Measurements from ENCODE around the gene ACACB. TPM values are rescaled to one million over a fixed set of nuclear protein-coding genes. Genes with fewer than 3 reads are reported as not detected.

The ACACB gene
- total RNA-seq, 1 donor from 2014 or later: 22.7 TPM

DNA sequence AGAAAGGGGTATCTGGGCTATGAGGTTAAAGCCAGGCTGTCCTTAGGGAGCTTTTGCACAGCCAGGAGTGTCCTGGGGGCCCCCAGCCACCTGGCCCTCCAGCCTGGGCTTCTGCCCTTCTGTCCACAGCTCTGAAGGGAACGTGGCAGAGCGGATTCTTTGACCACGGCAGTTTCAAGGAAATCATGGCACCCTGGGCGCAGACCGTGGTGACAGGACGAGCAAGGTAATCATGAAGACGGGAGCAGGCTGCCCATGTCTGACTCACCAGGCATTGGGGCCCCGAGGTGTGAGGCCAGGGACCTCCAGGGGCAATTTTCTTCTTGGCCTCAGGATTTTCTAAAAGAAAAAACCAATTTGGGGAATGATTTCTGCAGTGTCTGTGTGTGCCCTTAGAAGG, 139.6 kb downstream of the ACACB start:
- H3K36me3 Mint-ChIP-seq: peaks cover 14% of the 10 kb centered on the region
- H3K9me3 Mint-ChIP-seq: no peaks in the 10 kb centered on the region
- TF ChIP-seq, protein P1, sequence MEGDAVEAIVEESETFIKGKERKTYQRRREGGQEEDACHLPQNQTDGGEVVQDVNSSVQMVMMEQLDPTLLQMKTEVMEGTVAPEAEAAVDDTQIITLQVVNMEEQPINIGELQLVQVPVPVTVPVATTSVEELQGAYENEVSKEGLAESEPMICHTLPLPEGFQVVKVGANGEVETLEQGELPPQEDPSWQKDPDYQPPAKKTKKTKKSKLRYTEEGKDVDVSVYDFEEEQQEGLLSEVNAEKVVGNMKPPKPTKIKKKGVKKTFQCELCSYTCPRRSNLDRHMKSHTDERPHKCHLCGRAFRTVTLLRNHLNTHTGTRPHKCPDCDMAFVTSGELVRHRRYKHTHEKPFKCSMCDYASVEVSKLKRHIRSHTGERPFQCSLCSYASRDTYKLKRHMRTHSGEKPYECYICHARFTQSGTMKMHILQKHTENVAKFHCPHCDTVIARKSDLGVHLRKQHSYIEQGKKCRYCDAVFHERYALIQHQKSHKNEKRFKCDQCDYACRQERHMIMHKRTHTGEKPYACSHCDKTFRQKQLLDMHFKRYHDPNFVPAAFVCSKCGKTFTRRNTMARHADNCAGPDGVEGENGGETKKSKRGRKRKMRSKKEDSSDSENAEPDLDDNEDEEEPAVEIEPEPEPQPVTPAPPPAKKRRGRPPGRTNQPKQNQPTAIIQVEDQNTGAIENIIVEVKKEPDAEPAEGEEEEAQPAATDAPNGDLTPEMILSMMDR (conservative IDR thresholded peaks at IDR 0.05): no peak
- no peak overlapping the region for H3K27ac Mint-ChIP-seq
- no peaks in the 10 kb centered on the region for H3K4me1 Mint-ChIP-seq (ENCODE audit: unreplicated experiment)
- H3K27me3 Mint-ChIP-seq: no peaks in the 10 kb centered on the region
- no peak overlapping the region for H3K4me3 Mint-ChIP-seq
- no peak for DNase-seq (ENCODE audit: extremely low spot score, unreplicated experiment)

DNA sequence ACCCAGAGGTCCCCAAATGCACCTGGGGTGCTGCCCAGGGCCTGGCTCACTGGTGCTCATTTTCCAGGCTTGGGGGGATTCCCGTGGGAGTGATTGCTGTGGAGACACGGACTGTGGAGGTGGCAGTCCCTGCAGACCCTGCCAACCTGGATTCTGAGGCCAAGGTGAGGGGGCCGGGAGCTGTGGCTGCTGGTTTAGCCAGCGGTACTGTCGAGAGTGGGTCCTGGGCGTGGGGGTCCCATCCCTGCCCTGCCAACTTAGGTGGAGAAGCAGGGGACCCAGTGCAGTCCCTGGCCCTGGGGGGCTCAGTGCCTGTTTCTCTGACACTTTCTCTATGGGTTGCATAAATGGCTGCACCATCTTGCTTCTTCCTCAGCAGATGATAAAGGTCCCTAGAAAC, 141.8 kb downstream of the ACACB start:
- no peaks in the 10 kb centered on the region for H3K9me3 Mint-ChIP-seq

DNA sequence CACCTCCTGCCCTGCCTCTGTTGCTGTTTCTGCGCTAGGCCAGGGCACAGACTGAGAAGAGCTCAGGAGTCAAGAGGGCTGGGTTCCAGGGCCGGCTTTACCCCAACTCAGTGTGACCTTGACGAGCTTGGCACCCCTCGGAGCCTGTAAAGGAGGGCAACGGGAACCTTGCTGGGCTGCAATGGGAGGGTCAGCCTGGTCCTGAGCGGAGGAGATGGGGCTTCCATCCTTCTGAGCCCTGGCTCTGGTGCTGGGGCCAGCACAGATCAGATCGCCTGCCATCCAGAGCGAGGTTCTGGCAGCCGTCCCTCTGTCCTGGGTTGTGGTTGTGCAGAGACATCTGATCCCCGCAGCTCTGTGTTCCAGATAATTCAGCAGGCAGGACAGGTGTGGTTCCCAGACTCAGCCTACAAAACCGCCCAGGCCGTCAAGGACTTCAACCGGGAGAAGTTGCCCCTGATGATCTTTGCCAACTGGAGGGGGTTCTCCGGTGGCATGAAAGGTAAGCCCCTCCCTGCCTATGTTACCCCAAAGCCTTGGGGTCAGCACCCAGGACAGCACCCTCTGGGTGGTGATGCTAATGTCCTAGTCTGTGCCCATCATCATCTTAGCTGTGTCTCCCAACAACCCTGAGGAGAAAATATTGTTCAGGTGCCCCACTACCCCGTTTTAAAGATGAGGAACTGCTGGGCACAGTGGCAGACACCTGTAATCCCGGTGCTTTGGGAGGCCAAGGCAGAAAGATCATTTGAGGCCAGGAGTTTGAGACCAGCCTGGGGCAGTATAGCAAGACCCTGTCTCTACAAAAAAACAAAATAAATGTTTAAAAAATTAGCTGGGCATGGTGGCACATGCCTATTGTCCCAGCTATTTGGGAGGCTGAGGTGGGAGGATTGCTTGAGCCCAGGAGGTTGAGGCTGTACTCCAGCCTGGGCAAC, 142.5 kb downstream of the ACACB start:
- TF ChIP-seq, protein P1 (conservative IDR thresholded peaks at IDR 0.05): no peak
- H3K27me3 Mint-ChIP-seq: no peaks in the 10 kb centered on the region

More for the DNA sequence above, 141.8 kb downstream of the ACACB start:
- H3K36me3 Mint-ChIP-seq: peaks cover 16% of the 10 kb centered on the region
- no peak for DNase-seq (ENCODE audit: extremely low spot score, unreplicated experiment)
- H3K4me1 Mint-ChIP-seq (ENCODE audit: unreplicated experiment): no peaks in the 10 kb centered on the region
- no peaks in the 10 kb centered on the region for H3K27me3 Mint-ChIP-seq
- TF ChIP-seq, protein P1 (conservative IDR thresholded peaks at IDR 0.05): no peak
- H3K4me3 Mint-ChIP-seq: no peak overlapping the region
- H3K27ac Mint-ChIP-seq: no peak overlapping the region

DNA sequence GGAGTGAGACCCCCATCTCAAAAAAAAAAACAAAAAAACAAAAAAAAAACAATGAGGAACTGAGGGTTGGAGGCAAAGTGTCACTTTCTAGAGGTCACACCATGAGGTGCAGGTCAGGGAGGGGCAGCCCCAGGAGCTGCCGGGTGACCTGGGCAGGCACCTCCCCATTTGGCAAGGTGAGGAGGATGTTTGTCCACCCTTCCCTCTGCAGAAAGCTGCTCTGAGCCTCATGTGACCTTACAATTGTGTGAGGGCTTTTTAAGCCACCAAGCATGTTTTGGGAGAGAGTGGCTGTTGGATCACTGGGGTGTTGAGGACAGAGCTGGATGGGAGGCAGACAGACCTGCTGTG, 143.1 kb downstream of the ACACB start:
- TF ChIP-seq, protein P1 (conservative IDR thresholded peaks at IDR 0.05): no peak

More for the DNA sequence above, 142.5 kb downstream of the ACACB start:
- Mint-ChIP-seq H3K9me3 (peaks cover 4% of the 10 kb centered on the region), H3K27ac (no peak overlapping the region), H3K4me3 (no peak overlapping the region), H3K36me3 (peaks cover 17% of the 10 kb centered on the region), H3K4me1 (ENCODE audit: unreplicated experiment) (no peaks in the 10 kb centered on the region)
- no peak for DNase-seq (ENCODE audit: extremely low spot score, unreplicated experiment)

DNA sequence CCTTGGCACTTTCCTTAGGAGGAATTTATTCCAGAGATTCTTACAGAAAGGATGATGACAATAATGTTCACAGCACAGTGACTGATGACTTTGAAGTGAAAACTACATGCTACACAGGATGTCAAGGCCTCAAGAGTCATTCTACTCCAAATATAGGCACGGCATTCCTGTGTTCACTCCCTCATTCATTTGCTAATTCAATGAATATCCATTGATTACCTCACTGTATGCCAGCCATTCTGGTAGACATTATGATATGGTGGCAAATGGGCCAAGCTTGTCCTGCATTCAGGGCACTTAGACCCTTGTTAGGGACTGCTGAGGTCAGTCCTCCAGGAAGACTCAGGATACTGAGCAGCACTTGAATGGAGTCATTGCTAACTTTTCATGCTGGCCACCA, 144.7 kb downstream of the ACACB start:
- DNase-seq (ENCODE audit: extremely low spot score, unreplicated experiment): no peak
- H3K4me3 Mint-ChIP-seq: no peak overlapping the region
- H3K4me1 Mint-ChIP-seq (ENCODE audit: unreplicated experiment): no peaks in the 10 kb centered on the region
- H3K36me3 Mint-ChIP-seq: peaks cover 13% of the 10 kb centered on the region
- H3K27ac Mint-ChIP-seq: no peak overlapping the region
- H3K9me3 Mint-ChIP-seq: peaks cover 4% of the 10 kb centered on the region
- TF ChIP-seq, protein P1 (conservative IDR thresholded peaks at IDR 0.05): no peak
- H3K27me3 Mint-ChIP-seq: no peaks in the 10 kb centered on the region

More for the DNA sequence above, 143.1 kb downstream of the ACACB start:
- no peak for DNase-seq (ENCODE audit: extremely low spot score, unreplicated experiment)
- H3K4me3 Mint-ChIP-seq: no peak overlapping the region
- H3K36me3 Mint-ChIP-seq: peaks cover 19% of the 10 kb centered on the region
- no peak overlapping the region for H3K27ac Mint-ChIP-seq
- H3K4me1 Mint-ChIP-seq (ENCODE audit: unreplicated experiment): no peaks in the 10 kb centered on the region
- no peaks in the 10 kb centered on the region for H3K27me3 Mint-ChIP-seq
- peaks cover 4% of the 10 kb centered on the region for H3K9me3 Mint-ChIP-seq

All from type B pancreatic cell (in vitro differentiated cells).